Fibroblast of mammary gland (primary cell): ENCODE results near the gene ISM1.

Experiments
- DNase-seq: peaks from one replicate; pipeline ENCODE4 v3.0.0-alpha.2; 2010; ENCODE audit warnings: low read depth
- H3K4me3 ChIP-seq: 2 replicates; pipeline ENCODE4 v1.5.1; 2011; ENCODE audit warnings: low read depth, mild to moderate bottlenecking, low read length, moderate library complexity; ENCODE audit not compliant: control insufficient read depth
- TF ChIP-seq, protein P1 (sequence below): conservative IDR thresholded peaks from 2 replicates; pipeline ENCODE4 v1.5.1; 2011; ENCODE audit warnings: low read depth, low read length, inconsistent platforms; ENCODE audit not compliant: control insufficient read depth, insufficient read depth

The ISM1 gene

DNA sequence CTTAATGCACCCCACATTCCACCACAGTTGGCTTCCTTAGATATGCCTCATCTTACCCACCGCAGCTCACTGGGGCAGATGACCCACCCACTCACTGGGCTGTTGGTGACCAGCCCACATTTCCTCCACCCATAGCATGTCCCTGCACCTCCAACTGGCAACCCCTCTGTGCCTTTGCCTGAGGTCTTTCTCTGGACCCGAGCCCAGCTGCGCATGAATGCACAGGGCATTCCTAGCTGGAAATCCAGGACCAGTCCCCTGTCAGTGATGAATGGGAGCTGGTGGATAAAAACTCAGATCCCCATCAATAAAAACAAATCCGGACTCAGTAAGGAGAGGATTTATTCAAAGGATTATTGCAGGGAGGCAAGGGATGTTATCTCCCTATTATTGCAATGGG is 75.0 kb downstream of the ISM1 start:
- no peak overlapping the region for H3K4me3 ChIP-seq
- TF ChIP-seq, protein P1, sequence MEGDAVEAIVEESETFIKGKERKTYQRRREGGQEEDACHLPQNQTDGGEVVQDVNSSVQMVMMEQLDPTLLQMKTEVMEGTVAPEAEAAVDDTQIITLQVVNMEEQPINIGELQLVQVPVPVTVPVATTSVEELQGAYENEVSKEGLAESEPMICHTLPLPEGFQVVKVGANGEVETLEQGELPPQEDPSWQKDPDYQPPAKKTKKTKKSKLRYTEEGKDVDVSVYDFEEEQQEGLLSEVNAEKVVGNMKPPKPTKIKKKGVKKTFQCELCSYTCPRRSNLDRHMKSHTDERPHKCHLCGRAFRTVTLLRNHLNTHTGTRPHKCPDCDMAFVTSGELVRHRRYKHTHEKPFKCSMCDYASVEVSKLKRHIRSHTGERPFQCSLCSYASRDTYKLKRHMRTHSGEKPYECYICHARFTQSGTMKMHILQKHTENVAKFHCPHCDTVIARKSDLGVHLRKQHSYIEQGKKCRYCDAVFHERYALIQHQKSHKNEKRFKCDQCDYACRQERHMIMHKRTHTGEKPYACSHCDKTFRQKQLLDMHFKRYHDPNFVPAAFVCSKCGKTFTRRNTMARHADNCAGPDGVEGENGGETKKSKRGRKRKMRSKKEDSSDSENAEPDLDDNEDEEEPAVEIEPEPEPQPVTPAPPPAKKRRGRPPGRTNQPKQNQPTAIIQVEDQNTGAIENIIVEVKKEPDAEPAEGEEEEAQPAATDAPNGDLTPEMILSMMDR = no peak
- DNase-seq = no peak

DNA sequence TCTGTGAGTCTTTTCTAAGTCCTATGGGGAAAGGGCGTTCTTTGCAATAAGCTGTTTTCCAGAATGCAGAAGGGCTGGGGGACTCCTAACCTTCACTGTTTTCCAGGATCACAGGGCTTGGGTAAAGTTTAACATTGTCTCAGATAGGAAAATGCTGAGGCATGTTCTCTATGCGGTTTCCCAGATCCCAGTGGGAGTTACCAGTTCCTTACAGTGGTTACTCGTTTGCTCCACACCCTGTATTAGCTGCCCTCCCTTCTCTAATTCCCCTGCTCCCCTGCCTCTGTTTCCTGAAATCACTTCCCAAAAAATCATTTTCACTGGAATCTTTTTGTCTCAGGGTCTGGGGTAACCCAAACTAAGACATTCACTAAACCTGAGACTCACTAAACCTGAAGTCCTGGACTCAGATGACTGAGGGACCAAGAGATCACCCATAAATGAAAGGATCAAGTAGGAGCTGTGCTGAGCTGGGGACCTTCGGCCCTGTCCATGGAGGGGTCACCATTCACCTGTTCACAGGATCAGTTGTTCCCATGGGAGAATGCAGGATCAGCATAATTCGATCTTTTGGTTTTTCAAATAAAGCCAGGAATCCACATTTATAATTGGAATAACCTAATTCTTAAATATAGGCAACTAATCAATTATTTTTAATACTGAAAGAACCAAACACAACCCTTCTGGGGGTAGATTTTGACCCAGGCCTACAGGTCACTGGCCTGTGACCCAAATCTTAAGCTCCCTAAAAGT is 76.2 kb downstream of the ISM1 start:
- no peak overlapping the region for H3K4me3 ChIP-seq
- DNase-seq = no peak
- TF ChIP-seq, protein P1 = no peak

DNA sequence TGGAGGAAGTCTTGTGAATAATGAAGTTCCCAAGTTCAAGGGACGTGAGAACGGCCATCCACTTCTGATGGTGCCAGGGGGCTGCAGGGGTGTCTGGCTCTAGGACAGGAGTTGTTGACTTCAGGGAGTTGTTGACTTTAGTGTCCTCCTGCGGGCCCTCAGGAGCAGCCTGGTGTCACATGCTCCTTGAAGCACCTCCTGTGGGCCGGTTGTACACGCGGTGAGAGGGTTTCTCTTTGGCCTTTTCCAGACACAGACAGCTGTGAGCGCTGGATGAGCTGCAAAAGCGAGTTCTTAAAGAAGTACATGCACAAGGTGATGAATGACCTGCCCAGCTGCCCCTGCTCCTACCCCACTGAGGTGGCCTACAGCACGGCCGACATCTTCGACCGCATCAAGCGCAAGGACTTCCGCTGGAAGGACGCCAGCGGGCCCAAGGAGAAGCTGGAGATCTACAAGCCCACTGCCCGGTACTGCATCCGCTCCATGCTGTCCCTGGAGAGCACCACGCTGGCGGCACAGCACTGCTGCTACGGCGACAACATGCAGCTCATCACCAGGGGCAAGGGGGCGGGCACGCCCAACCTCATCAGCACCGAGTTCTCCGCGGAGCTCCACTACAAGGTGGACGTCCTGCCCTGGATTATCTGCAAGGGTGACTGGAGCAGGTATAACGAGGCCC is 77.8 kb downstream of the ISM1 start:
- TF ChIP-seq, protein P1 = no peak
- DNase-seq = no peak
- no peak overlapping the region for H3K4me3 ChIP-seq

DNA sequence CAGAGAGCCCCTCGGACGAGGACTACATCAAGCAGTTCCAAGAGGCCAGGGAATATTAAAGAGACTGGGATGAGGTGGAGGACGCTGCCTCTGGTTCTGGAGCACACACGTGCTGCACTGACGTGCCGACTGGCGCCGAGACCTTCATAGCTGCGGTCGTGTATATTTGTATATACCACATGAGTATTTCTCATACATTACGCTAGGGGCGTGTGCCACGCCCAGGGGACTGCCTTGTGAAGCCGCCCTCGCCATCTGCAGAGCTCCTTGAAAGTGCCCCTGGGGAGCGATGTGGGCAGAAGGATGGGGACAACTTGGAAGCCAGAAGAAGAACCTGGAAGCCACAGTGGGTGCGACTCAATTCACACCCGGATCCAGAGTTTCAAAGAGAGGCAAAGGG is 78.3 kb downstream of the ISM1 start:
- TF ChIP-seq, protein P1 = no peak
- DNase-seq = no peak
- no peak overlapping the region for H3K4me3 ChIP-seq

DNA sequence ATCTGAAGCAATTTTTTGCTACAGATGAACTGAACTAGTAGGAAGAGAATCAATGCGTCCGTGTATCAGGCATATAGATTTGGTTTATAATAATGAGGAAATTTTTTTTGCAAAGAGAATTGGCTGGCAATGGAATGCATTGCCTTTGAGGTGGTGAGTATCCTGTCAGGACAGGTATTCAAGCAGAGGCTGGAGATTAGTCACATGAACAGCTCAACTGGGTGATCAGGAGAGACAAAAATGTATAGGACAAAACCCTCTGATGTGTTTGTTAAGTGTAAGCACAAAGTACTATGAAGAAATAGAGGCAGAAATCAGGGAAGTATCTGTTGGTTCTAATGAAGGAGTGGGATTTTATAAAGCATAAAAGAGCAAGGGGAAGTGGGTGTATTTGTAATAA is 80.5 kb downstream of the ISM1 start:
- no peak for DNase-seq
- TF ChIP-seq, protein P1 = no peak
- no peak overlapping the region for H3K4me3 ChIP-seq

DNA sequence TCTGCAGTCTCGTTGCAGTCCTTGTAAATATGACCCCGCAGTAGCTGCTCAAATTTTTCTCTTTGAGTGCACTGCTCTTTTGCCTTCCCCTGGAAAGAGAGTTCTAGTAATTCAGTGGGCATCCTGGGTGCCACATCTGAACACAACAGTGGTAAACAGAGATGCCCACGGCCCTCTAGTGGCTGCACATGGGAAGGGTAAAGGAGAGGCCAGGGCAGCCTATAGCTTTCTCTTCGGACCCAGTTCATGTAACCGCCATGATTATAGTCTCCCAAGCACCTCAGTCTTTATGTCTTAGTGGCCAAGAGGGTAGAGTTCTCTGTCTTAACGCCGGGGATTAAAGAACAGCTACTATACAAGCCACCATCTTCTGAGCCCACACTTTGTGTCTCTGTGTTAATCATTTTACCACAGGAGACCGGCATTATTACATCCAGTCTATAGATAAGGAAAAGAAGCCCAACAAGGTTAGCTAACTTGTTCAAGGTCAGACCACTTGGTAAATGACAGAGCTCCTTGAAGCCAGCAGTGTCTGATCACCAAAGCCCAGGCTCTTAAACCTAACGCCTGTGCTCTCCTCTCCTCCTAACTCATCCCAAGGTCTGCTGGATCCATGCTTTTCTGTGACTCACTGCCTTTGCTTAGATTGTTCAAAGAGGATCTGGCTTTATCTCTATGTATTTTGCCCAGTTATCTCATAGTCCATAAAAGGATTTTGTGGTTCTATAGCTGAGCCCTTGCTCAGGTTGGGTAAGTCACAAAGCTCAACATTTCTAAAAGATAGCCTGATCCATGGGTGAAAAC is 81.8 kb downstream of the ISM1 start:
- TF ChIP-seq, protein P1 = peak; percentile 71
- peak; percentile 17 for DNase-seq
- no peak overlapping the region for H3K4me3 ChIP-seq
